ENCODE results near the gene CCDC92. TPM values are rescaled to one million over a fixed set of nuclear protein-coding genes. Genes with fewer than 3 reads are reported as not detected.

Gene CCDC92
- total and polyA plus RNA-seq, 8 donors: 3.5 to 32.6 (median 20.9) TPM

DNA sequence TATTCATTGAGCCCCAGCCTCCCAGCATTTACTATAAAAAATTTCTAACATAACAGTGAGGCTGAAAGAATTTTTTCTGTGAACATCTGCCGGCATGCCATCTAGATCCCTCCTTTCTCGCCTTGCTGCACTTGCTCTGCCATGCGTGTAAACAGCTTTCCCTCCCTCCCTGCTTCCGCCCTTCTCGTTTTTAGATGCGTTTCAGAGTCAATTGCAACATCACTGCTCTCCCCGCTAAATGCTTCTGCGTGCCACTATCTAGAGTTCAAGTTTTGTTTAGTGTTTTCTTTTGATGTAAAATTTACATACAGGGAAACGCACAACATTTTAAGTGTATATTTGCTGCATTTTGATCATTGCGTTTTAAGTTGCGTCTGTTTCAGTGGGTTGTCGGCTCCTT, 83.6 kb downstream of the CCDC92 start:
- TF ChIP-seq, protein P1, sequence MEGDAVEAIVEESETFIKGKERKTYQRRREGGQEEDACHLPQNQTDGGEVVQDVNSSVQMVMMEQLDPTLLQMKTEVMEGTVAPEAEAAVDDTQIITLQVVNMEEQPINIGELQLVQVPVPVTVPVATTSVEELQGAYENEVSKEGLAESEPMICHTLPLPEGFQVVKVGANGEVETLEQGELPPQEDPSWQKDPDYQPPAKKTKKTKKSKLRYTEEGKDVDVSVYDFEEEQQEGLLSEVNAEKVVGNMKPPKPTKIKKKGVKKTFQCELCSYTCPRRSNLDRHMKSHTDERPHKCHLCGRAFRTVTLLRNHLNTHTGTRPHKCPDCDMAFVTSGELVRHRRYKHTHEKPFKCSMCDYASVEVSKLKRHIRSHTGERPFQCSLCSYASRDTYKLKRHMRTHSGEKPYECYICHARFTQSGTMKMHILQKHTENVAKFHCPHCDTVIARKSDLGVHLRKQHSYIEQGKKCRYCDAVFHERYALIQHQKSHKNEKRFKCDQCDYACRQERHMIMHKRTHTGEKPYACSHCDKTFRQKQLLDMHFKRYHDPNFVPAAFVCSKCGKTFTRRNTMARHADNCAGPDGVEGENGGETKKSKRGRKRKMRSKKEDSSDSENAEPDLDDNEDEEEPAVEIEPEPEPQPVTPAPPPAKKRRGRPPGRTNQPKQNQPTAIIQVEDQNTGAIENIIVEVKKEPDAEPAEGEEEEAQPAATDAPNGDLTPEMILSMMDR (IDR thresholded peaks at IDR 0.05): no peak
- TF ChIP-seq EP300 (IDR thresholded peaks at IDR 0.05) (no peak), POLR2A (IDR thresholded peaks at IDR 0.05) (no peak), POLR2AphosphoS5 (IDR thresholded peaks at IDR 0.05) (no peak)
- H3K4me3 ChIP-seq: no peak overlapping the region

GRCh38 chr12:123886931-123887582, 85.6 kb downstream of the CCDC92 start:
- WGBS, 5 donors: 54 to 64% (median 56%) methylated on average over 22 of the region's 22 CpGs
- intact Hi-C loops (cut with DNase I; ENCODE audit: low total_unique reads): no loop called here
- Histone ChIP-seq H3K9me3 (peaks cover 0 to 9% (median 3%) of the 10 kb centered on the region in 4 donors), H3K27ac (no peak overlapping the region), H3K4me3 (no peak overlapping the region), H3K36me3 (no peaks in the 10 kb centered on the region), H3K4me1 (no peaks in the 10 kb centered on the region), H3K27me3 (peaks cover 0 to 72% (median 24%) of the 10 kb centered on the region in 3 donors)
- DNase-seq: peak in 1 of 2 donors; percentile 46
- no peak for TF ChIP-seq EP300 (IDR thresholded peaks at IDR 0.05)

More for the DNA sequence above, 83.6 kb downstream of the CCDC92 start:
- Histone ChIP-seq H3K27me3 (peaks cover 0 to 88% (median 19%) of the 10 kb centered on the region in 3 donors), H3K4me1 (no peaks in the 10 kb centered on the region), H3K9me3 (peaks cover 0 to 8% (median 3%) of the 10 kb centered on the region in 4 donors), H3K27ac (no peak overlapping the region), H3K36me3 (no peaks in the 10 kb centered on the region)
- intact Hi-C loops (cut with DNase I; ENCODE audit: low total_unique reads): no loop called here
- WGBS, 5 donors: 59 to 78% (median 67%) methylated on average over 12 of the region's 12 CpGs
- DNase-seq: no peak

DNA sequence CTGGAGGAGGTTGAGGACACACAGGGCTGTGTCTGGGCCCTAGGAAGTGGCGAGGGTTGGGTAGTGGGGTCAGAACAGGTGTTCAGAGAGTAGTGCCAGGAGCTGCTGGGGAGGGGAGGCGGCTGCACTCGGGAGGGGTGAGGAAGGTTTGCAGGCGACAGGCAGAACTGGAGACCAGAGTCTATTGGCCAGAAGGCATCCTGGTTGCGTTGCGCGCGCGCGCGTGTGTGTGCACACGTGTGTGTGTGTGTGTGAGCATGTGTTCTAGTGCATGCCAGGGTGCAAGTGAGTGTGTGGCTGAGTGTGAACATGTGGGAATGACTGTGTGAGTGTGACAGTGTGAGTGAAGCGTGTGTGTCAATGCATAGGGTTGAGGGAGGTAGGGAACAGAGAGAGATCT, 86.4 kb downstream of the CCDC92 start:
- DNase-seq: no peak
- no peaks in the 10 kb centered on the region for H3K4me1 ChIP-seq
- no peak overlapping the region for H3K4me3 ChIP-seq
- no peaks in the 10 kb centered on the region for H3K36me3 ChIP-seq
- peaks cover 0 to 64% (median 18%) of the 10 kb centered on the region in 3 donors for H3K27me3 ChIP-seq
- intact Hi-C loops (cut with DNase I; ENCODE audit: low total_unique reads): no loop called here
- no peak overlapping the region for H3K27ac ChIP-seq
- H3K9me3 ChIP-seq: peaks cover 0 to 9% (median 3%) of the 10 kb centered on the region in 4 donors
- TF ChIP-seq, protein P1 (IDR thresholded peaks at IDR 0.05): no peak
- TF ChIP-seq EP300 (IDR thresholded peaks at IDR 0.05) (no peak), POLR2AphosphoS5 (IDR thresholded peaks at IDR 0.05) (no peak), POLR2A (IDR thresholded peaks at IDR 0.05) (no peak)
- 78 to 87% (median 84%) methylated on average over 13 of the region's 13 CpGs for WGBS, 5 donors

Small RNA genes lying within 50 kb of the gene (small RNA-seq; reads per million reads assigned to genes)
- gene AC068790.4 (0 reads per million in 4 donors), gene AC068790.6 (0 reads per million in 4 donors)

Other genes with a start within 250 kb of the CCDC92 start
- gene DNAH10, start 210.5 kb downstream of the CCDC92 start, total RNA-seq: under 1 TPM in 2 of 5 donors, not detected in 3; under 0.01 to 0.92 TPM
- under 1 TPM; 0.03 to 0.25 (median 0.15) TPM for gene DNAH10, start 210.5 kb downstream of the CCDC92 start, polyA plus RNA-seq
- gene ZNF664, start 384 bp upstream of the CCDC92 start, total RNA-seq: 100 to 1,000 TPM in 2 of 5 donors, 10 to 100 TPM in 3; 42.6 to 224 (median 89.6) TPM
- 10 to 100 TPM; 16.5 to 50.3 (median 45.4) TPM for gene ZNF664, start 384 bp upstream of the CCDC92 start, polyA plus RNA-seq